ENCODE results near the gene INO80D.

DNA sequence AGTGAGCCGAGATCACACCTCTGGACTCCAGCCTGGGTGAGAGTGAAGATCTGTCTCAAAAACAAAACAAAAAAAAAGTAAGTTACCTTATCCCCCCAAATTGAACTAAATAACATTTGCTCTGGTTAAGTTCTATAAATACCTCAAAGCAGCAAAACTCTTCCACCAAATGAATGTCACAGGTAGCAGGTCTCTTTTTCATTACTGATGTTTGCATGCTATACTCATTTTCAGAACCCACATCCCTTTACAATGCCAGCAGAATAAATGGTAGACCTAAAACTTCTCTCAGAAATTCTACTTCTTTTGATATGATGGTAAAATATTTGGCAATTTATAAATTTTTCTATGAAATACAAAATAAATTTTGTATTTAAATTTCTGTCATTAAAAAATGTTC lies 22.3 kb downstream of the INO80D start:
- TF ChIP-seq, protein P1, sequence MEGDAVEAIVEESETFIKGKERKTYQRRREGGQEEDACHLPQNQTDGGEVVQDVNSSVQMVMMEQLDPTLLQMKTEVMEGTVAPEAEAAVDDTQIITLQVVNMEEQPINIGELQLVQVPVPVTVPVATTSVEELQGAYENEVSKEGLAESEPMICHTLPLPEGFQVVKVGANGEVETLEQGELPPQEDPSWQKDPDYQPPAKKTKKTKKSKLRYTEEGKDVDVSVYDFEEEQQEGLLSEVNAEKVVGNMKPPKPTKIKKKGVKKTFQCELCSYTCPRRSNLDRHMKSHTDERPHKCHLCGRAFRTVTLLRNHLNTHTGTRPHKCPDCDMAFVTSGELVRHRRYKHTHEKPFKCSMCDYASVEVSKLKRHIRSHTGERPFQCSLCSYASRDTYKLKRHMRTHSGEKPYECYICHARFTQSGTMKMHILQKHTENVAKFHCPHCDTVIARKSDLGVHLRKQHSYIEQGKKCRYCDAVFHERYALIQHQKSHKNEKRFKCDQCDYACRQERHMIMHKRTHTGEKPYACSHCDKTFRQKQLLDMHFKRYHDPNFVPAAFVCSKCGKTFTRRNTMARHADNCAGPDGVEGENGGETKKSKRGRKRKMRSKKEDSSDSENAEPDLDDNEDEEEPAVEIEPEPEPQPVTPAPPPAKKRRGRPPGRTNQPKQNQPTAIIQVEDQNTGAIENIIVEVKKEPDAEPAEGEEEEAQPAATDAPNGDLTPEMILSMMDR (IDR thresholded peaks at IDR 0.05): no peak
- TF ChIP-seq EP300 (IDR thresholded peaks at IDR 0.05) (no peak), POLR2A (IDR thresholded peaks at IDR 0.05) (no peak)
